Ovary (tissue), 9 donors: Measurements from ENCODE around the gene POLR2E. TPM values are rescaled to one million over a fixed set of nuclear protein-coding genes. Genes with fewer than 3 reads are reported as not detected.
A peak's percentile ranks its signal among the peaks of the same experiment; 100 is the strongest.

Experiments used
- DNase-seq, 5 donors: peaks; one replicate each; pipeline ENCODE4 v3.0.0-alpha.2; 2019 to 2020
- H3K27ac ChIP-seq, 2 donors: fragments of 200-600 bp; one replicate each; pipeline versions ENCODE4 v1.5.1 to v1.8.0; 2019 to 2022
- H3K27me3 ChIP-seq: fragments of 200-600 bp; one replicate; pipeline ENCODE4 v1.8.0; 2022
- H3K36me3 ChIP-seq: fragments of 200-600 bp; sonication (generic); one replicate; pipeline ENCODE4 v1.5.1; 2019
- H3K4me1 ChIP-seq: one replicate; pipeline ENCODE4 v1.8.1; 2013; ENCODE audit warnings: mild to moderate bottlenecking, moderate library complexity; ENCODE audit not compliant: insufficient read depth
- H3K4me3 ChIP-seq: fragments of 200-600 bp; sonication (generic); one replicate; pipeline ENCODE4 v1.5.1; 2017
- H3K9me3 ChIP-seq, 2 donors: fragments of 200-600 bp in 1 of 2; sonication (generic) in 1 of 2; one replicate each; pipeline versions ENCODE4 v1.5.1 to v1.8.1; 2013 to 2019; ENCODE audit warnings: mild to moderate bottlenecking in 1 of 2, moderate library complexity in 1 of 2
- CTCF ChIP-seq, 3 donors: fragments of 450-650 bp in 2 of 3; fragments of 200-600 bp in 1 of 3; IDR thresholded peaks; one replicate each; pipeline versions ENCODE4 v1.5.1 to v1.8.0; 2016 to 2022; ENCODE audit warnings: antibody characterized with exemption in 3 of 3, mild to moderate bottlenecking in 1 of 3
- EP300 ChIP-seq: sonication (generic); formaldehyde crosslinking; IDR thresholded peaks from one replicate; pipeline ENCODE4 v1.6.1; 2017; ENCODE audit warnings: antibody characterized with exemption
- POLR2A ChIP-seq: fragments of 450-650 bp; IDR thresholded peaks from one replicate; pipeline ENCODE4 v1.6.1; 2017; ENCODE audit warnings: antibody characterized with exemption, mild to moderate bottlenecking, moderate library complexity
- WGBS, 3 donors: extraction: QIAGEN DNeasy Blood & Tissue Kit in 1 of 3; methylation state at CpG; one replicate each; pipeline versions ENCODE4 v1.1.5 to v1.1.7; 2013 to 2017; 5-methylcytosine and 5-hydroxymethylcytosine counted together
- intact Hi-C, 4 donors: fragments of 100-400 bp; cut with DNase I; formaldehyde crosslinking; loops; one replicate each; pipeline versions ENCODE4 v1.11.0 to v1.15.1; 2022 to 2023
- polyA plus RNA-seq, 2 donors: library from polyadenylated mRNA; stranded (reverse); fragments of 200-250 nt in 1 of 2; fragments of 350-450 nt in 1 of 2; fragmentation: Illumina TruSeq in 1 of 2; extraction: RNeasy Lipid Tissue Mini Kit (QIAGEN cat#74804) in 1 of 2; gene quantifications; one replicate each; pipeline ENCODE4 v1.2.3, GENCODE V29; 2013 to 2014
- total RNA-seq, 7 donors: library from RNA; depleted of rRNA in 2 of 7; stranded (reverse); fragments of >200 nt in 2 of 7; fragmentation: NEBNext Ultra II Directional in 3 of 7; extraction: Animal tissue kit (Norgen Biotek cat#: 25700) in 3 of 7; gene quantifications; one replicate each; pipeline versions ENCODE4 v1.1.0 to v1.2.4, GENCODE V29; 2016 to 2023
- donor health status: DM: no; HTN: no; CAD: no; lungs with moderate emphysema.
- donor health status: DM: no; HTN: no; CAD: no.
- donor health status: Bipolar disorder and iron deficiency.
- donor health status: DM: yes; HTN: yes; CAD: no.
- donor health status: DM: no; HTN: no; CAD: no.
- donor health status: DM: yes; HTN: yes; CAD: no.

Gene POLR2E
- total and polyA plus RNA-seq, 9 donors: 11.1 to 157 (median 119) TPM

- peak in 2 of 5 donors; percentile 41 to 49 for DNase-seq
- H3K9me3 ChIP-seq: no peaks in the 10 kb centered on the region
- H3K4me3 ChIP-seq: peak overlapping the region; percentile 77
- peaks cover 12% of the 10 kb centered on the region for H3K4me1 ChIP-seq
- WGBS, 3 donors: 47 to 58% (median 58%) methylated on average over 32 of the region's 32 CpGs
- H3K27ac ChIP-seq: no peak overlapping the region
- H3K36me3 ChIP-seq: no peaks in the 10 kb centered on the region
- no peak for TF ChIP-seq POLR2A
- no peak for TF ChIP-seq EP300
- TF ChIP-seq CTCF (IDR thresholded peaks at IDR 0.05): no peak
- intact Hi-C loops: no loop called here
- H3K27me3 ChIP-seq: no peaks in the 10 kb centered on the region
These were observed 1.2 kb downstream of the POLR2E start for GRCh38 chr19:1093811-1094553.

- no peak overlapping the region for H3K4me3 ChIP-seq
- TF ChIP-seq EP300: no peak
- TF ChIP-seq CTCF (IDR thresholded peaks at IDR 0.05): no peak
- TF ChIP-seq POLR2A: no peak
- intact Hi-C loops: no loop called here
- H3K9me3 ChIP-seq: no peaks in the 10 kb centered on the region
- no peaks in the 10 kb centered on the region for H3K36me3 ChIP-seq
- no peak overlapping the region for H3K27ac ChIP-seq
- H3K27me3 ChIP-seq: no peaks in the 10 kb centered on the region
- DNase-seq: no peak
- peaks cover 8% of the 10 kb centered on the region for H3K4me1 ChIP-seq
- WGBS, 3 donors: 84 to 86% (median 85%) methylated on average over 15 of the region's 15 CpGs
These were observed 1.8 kb downstream of the POLR2E start for GRCh38 chr19:1093330-1093729.

GRCh38 chr19:1091544-1092175, 3.5 kb downstream of the POLR2E start:
- H3K9me3 ChIP-seq: no peaks in the 10 kb centered on the region
- DNase-seq: no peak
- no peak for TF ChIP-seq POLR2A
- no peak for TF ChIP-seq CTCF (IDR thresholded peaks at IDR 0.05)
- no peak for TF ChIP-seq EP300
- peaks cover 6% of the 10 kb centered on the region for H3K4me1 ChIP-seq
- H3K4me3 ChIP-seq: no peak overlapping the region
- no peak overlapping the region for H3K27ac ChIP-seq
- WGBS, 3 donors: 82 to 85% (median 84%) methylated on average over 26 to 27 of the region's 27 CpGs
- H3K27me3 ChIP-seq: no peaks in the 10 kb centered on the region
- no peaks in the 10 kb centered on the region for H3K36me3 ChIP-seq
- intact Hi-C loops: no loop called here

- H3K36me3 ChIP-seq: no peaks in the 10 kb centered on the region
- H3K4me1 ChIP-seq: peaks cover 6% of the 10 kb centered on the region
These were observed 4.2 kb downstream of the POLR2E start for GRCh38 chr19:1090731-1091543.

More at GRCh38 chr19:1090731-1091543, 4.2 kb downstream of the POLR2E start:
- peak in 1 of 5 donors; percentile 32 for DNase-seq
- intact Hi-C loops: no loop called here
- Histone ChIP-seq H3K27ac (no peak overlapping the region), H3K4me3 (no peak overlapping the region), H3K9me3 (no peaks in the 10 kb centered on the region), H3K27me3 (no peaks in the 10 kb centered on the region)
- WGBS, 3 donors: 91 to 94% (median 92%) methylated on average over 37 to 38 of the region's 38 CpGs
- TF ChIP-seq CTCF (IDR thresholded peaks at IDR 0.05) (no peak), EP300 (no peak), POLR2A (no peak)
